Mesothelial cell of epicardium (in vitro differentiated cells): Measurements from ENCODE around the gene GALR2. TPM values are rescaled to one million over a fixed set of nuclear protein-coding genes. Genes with fewer than 3 reads are reported as not detected.

ENCODE experiments used
- DNase-seq, 2 experiments: peaks; one replicate each; pipeline ENCODE4 v3.0.0; 2021; ENCODE audit warnings: low spot score in 2 of 2; ENCODE audit not compliant: unreplicated experiment in 2 of 2
- H3K27ac Mint-ChIP-seq: 2 replicates; pipeline ENCODE4 v1.8.0; 2021; ENCODE audit warnings: mixed read lengths
- H3K27me3 Mint-ChIP-seq: 2 replicates; pipeline ENCODE4 v1.8.0; 2021; ENCODE audit warnings: low read depth, mixed read lengths
- H3K36me3 Mint-ChIP-seq: 2 replicates; pipeline ENCODE4 v1.8.0; 2021; ENCODE audit warnings: mixed read lengths
- H3K4me1 Mint-ChIP-seq: 2 replicates; pipeline ENCODE4 v1.8.0; 2021; ENCODE audit warnings: mixed read lengths
- H3K4me3 Mint-ChIP-seq: 2 replicates; pipeline ENCODE4 v1.8.0; 2021; ENCODE audit warnings: mild to moderate bottlenecking, moderate library complexity, mixed read lengths
- H3K9me3 Mint-ChIP-seq: 2 replicates; pipeline ENCODE4 v1.8.0; 2021; ENCODE audit warnings: mixed read lengths
- total RNA-seq: library from RNA; stranded (reverse); gene quantifications from 3 replicates; pipeline ENCODE4 v1.2.1, GENCODE V29; 2021
- TF ChIP-seq, protein P1 (sequence below): fragments of 200-600 bp; sonication (generic); IDR thresholded peaks from one replicate; pipeline ENCODE4 v1.5.0; 2021; ENCODE audit warnings: antibody characterized with exemption; ENCODE audit not compliant: unreplicated experiment

GALR2 gene
- total RNA-seq, 1 donor from 2014 or later: not detected

GRCh38 chr17:76078860-76079534, 4.4 kb downstream of the GALR2 start, which contains the start of gene ZACN:
Gene ZACN (plus strand): TSS chr17:76079182. CDS start chr17:76079265, 83 bp downstream.
- Mint-ChIP-seq H3K4me3 (no peak within 1 kb of the TSS), H3K4me1 (peaks cover 55% of the 10 kb centered on the region), H3K27ac (no peak within 1 kb of the TSS), H3K9me3 (no peaks in the 10 kb centered on the region), H3K27me3 (peaks cover 61% of the 10 kb centered on the region), H3K36me3 (no peaks in the 10 kb centered on the region)
- DNase-seq: no peak
- TF ChIP-seq, protein P1, sequence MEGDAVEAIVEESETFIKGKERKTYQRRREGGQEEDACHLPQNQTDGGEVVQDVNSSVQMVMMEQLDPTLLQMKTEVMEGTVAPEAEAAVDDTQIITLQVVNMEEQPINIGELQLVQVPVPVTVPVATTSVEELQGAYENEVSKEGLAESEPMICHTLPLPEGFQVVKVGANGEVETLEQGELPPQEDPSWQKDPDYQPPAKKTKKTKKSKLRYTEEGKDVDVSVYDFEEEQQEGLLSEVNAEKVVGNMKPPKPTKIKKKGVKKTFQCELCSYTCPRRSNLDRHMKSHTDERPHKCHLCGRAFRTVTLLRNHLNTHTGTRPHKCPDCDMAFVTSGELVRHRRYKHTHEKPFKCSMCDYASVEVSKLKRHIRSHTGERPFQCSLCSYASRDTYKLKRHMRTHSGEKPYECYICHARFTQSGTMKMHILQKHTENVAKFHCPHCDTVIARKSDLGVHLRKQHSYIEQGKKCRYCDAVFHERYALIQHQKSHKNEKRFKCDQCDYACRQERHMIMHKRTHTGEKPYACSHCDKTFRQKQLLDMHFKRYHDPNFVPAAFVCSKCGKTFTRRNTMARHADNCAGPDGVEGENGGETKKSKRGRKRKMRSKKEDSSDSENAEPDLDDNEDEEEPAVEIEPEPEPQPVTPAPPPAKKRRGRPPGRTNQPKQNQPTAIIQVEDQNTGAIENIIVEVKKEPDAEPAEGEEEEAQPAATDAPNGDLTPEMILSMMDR: no peak

DNA sequence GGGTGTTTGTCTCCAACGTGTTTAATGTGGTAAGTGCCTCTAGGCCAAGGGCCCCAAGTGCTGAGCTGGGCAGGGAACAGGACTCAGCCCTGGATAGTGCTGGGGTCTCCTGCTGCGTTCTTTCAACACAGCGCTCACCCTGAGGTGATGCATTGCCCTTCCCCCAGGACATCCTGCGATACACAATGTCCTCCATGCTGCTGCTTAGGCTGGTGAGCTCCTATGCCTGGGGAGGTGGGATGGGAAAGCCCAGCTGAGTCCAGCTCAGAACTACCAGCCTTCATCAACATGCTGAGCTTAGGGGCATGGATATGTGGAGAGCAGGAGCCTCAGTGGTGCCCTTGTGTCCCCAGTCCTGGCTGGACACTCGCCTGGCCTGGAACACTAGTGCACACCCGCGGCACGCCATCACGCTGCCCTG, 5.0 kb downstream of the GALR2 start:
- Mint-ChIP-seq H3K36me3 (peaks cover 2% of the 10 kb centered on the region), H3K27me3 (peaks cover 56% of the 10 kb centered on the region), H3K9me3 (no peaks in the 10 kb centered on the region), H3K4me1 (peaks cover 55% of the 10 kb centered on the region), H3K27ac (no peak overlapping the region), H3K4me3 (no peak overlapping the region)
- TF ChIP-seq, protein P1: no peak
- no peak for DNase-seq

GRCh38 chr17:76079956-76080767, 5.6 kb downstream of the GALR2 start:
- no peak for DNase-seq
- TF ChIP-seq, protein P1: no peak
- H3K4me3 Mint-ChIP-seq: no peak overlapping the region
- H3K27ac Mint-ChIP-seq: no peak overlapping the region
- H3K27me3 Mint-ChIP-seq: peaks cover 50% of the 10 kb centered on the region
- H3K9me3 Mint-ChIP-seq: no peaks in the 10 kb centered on the region
- peaks cover 4% of the 10 kb centered on the region for H3K36me3 Mint-ChIP-seq
- H3K4me1 Mint-ChIP-seq: peaks cover 52% of the 10 kb centered on the region

- Mint-ChIP-seq H3K9me3 (no peaks in the 10 kb centered on the region), H3K4me1 (peaks cover 46% of the 10 kb centered on the region), H3K27me3 (peaks cover 44% of the 10 kb centered on the region), H3K27ac (no peak overlapping the region), H3K36me3 (peaks cover 5% of the 10 kb centered on the region), H3K4me3 (no peak overlapping the region)
- TF ChIP-seq, protein P1: no peak
- DNase-seq: no peak
Measured at GRCh38 chr17:76080768-76081287, 6.2 kb downstream of the GALR2 start.

DNA sequence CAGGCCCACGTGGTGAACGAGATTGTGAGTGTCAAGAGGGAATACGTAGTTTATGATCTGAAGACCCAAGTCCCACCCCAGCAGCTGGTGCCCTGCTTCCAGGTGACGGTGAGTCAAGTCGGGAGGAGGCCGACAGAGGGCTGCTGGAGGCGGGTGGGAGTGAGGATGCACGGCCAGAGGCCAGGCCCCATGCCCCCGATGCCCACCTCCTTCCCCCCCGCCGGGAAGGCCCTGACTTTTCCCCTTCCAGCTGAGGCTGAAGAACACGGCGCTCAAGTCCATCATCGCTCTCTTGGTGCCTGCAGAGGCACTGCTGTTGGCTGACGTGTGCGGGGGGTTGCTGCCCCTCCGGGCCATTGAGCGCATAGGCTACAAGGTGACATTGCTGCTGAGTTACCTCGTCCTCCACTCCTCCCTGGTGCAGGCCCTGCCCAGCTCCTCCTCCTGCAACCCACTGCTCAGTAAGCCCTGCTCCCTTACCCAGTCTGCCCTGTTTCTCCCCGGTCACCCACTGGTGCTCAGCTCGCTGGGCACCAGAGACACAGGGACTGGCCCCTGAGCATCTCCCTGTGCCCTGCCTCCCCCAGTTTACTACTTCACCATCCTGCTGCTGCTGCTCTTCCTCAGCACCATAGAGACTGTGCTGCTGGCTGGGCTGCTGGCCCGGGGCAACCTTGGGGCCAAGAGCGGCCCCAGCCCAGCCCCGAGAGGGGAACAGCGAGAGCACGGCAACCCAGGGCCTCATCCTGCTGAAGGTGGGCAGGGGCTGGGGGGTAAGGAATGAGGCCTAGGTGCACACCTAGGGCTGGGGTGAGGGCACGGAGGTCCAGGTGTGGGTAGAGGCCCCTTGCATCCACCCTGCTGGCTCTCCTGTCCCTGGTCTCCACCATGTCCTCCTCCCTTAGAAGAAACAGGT, 7.0 kb downstream of the GALR2 start:
- Mint-ChIP-seq H3K4me1 (peaks cover 43% of the 10 kb centered on the region), H3K27me3 (peaks cover 36% of the 10 kb centered on the region), H3K9me3 (no peaks in the 10 kb centered on the region), H3K4me3 (no peak overlapping the region), H3K27ac (no peak overlapping the region), H3K36me3 (peaks cover 6% of the 10 kb centered on the region)
- DNase-seq: no peak
- TF ChIP-seq, protein P1: no peak
